DMS153 (cell line): ENCODE results near the gene B4GAT1.
"Not testable (repeated sequence)": the region's sequence is repeated elsewhere in the genome, so short reads cannot be mapped to it uniquely, and the experiment has no call there.

Experiments
- DNase-seq: peaks from one replicate; lab custom pipeline; 2025; lab: John Stamatoyannopoulos, UW

The B4GAT1 gene

GRCh38 chr11:66322732-66323427 is 24.5 kb downstream of the B4GAT1 start:
- DNase-seq = no peak

DNA sequence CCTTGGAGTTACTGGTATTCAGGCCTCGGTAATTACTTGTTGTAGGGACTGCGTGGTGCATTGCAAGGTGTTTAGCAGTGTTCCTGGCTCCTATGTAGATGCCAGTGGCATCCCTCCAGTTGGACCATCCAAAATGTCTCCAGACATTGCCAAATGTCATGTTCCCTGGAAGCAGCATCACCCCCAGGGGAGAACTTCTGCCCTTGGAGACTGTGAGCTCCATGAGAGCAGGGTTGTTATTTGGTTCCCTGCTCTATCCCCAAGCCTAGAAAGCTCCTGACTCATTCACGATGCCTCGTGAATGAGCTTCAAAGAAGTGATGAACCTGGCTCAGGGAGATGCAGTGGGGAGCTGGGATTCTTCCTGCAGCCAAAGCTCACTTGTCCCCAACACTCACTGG is 25.8 kb downstream of the B4GAT1 start:
- no peak for DNase-seq

GRCh38 chr11:66320748-66321147 is 26.7 kb downstream of the B4GAT1 start:
- not testable (repeated sequence) for DNase-seq

DNA sequence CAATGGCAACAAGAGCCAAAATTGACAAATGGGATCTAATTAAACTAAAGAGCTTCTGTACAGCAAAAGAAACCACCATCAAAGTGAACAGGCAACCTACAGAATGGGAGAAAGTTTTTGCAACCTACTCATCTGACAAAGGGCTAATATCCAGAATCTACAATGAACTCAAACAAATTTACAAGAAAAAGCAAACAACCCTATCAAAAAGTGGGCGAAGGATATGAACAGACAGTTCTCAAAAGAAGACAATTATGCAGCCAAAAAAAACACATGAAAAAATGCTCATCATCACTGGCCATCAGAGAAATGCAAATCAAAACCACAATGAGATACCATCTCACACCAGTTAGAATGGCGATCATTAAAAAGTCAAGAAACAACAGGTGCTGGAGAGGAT is 27.1 kb downstream of the B4GAT1 start:
- DNase-seq = not testable (repeated sequence)

DNA sequence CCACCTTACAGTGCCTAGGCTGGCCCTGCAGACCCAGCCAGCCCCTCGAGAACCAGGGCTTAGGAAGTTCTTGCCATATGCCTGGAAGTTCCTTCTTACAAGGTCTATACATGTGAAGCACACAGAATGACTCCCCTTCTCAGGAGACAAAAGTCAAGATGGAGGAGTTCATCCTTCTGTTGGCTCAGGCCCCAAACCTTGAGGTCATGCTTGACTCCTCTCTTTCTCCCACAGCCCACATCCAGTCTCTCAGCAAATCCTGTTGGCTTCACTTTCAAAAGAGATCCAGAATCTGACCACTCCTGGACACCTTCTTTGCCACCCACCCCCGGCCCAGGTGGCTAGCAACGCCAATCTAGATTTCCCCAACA is 28.8 kb downstream of the B4GAT1 start:
- DNase-seq = no peak

- DNase-seq = no peak
Measured at GRCh38 chr11:66317723-66318599, 29.5 kb downstream of the B4GAT1 start.

DNA sequence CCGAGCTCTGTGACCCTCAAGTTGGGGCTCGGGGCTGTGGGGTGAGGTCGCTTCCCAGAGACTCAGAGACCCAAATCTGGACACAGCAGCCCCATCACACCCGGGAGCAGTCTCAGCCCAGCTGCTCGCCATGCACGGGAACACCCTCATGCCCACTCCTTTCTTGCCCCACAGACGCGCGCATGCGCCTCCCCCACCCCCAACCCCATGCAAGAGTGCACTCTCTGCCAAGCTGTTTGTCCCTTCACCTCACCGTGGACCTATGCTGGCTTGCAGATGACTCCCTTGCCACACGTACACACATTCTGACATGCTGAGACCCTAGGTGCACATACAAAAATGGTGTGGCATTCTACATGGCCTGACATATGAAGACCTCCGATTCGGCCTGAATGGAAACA is 30.1 kb downstream of the B4GAT1 start:
- no peak for DNase-seq

GRCh38 chr11:66316849-66317251 is 30.6 kb downstream of the B4GAT1 start, which contains the start of gene CD248:
TSS of gene CD248 (minus strand) at chr11:66317044. CDS start at chr11:66317027, 17 bp downstream.
- DNase-seq = no peak

- no peak for DNase-seq
Measured at GRCh38 chr11:66315921-66316811, 31.3 kb downstream of the B4GAT1 start.

GRCh38 chr11:66315498-66315885 is 31.9 kb downstream of the B4GAT1 start:
- DNase-seq = no peak

DNA sequence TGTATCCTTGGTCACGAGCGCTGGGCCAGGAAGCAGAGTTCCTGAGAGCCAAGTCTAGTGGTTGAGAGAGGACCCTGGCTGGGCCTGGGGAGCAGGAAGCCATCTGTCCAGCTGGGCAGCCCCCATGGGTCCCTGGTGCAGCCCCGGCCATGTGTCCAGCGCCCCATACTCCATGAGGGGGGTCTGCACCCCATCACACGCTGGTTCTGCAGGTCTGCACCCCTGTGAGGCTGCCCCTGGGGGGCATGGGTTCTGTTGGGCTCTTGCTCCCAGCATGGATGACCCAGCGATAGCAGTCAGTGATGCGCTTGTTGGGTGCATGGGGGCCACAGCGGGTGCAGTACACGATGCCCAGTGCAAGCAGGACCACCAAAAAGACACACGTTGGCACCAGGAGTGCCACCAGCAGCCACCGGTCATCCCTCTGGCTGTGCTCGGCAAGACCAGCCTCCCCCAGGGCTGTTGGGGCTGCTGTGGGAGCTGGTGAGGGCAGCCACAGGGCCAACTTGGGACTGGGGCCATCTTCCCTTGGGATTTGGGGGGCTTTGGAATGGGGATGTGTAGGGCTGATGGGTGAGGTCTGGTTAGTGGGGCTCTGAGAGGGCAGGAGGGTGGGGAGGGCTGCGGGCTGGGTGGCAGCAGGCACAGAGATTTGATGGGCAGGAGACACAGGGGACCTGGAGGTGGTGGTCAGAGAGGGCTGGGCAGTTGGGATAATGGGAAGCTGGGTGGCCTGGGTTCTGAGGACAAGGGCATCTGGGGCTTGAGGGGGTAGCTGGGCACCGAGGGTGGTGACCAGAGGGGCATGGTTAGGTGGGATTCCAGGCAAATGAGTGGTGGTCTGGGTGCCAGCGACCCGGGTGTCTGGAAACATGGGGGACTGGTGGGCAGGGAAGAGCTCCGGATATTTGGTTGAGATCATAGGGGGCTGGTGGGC is 32.6 kb downstream of the B4GAT1 start:
- DNase-seq = no peak

GRCh38 chr11:66314186-66314501 is 33.3 kb downstream of the B4GAT1 start:
- no peak for DNase-seq

DNA sequence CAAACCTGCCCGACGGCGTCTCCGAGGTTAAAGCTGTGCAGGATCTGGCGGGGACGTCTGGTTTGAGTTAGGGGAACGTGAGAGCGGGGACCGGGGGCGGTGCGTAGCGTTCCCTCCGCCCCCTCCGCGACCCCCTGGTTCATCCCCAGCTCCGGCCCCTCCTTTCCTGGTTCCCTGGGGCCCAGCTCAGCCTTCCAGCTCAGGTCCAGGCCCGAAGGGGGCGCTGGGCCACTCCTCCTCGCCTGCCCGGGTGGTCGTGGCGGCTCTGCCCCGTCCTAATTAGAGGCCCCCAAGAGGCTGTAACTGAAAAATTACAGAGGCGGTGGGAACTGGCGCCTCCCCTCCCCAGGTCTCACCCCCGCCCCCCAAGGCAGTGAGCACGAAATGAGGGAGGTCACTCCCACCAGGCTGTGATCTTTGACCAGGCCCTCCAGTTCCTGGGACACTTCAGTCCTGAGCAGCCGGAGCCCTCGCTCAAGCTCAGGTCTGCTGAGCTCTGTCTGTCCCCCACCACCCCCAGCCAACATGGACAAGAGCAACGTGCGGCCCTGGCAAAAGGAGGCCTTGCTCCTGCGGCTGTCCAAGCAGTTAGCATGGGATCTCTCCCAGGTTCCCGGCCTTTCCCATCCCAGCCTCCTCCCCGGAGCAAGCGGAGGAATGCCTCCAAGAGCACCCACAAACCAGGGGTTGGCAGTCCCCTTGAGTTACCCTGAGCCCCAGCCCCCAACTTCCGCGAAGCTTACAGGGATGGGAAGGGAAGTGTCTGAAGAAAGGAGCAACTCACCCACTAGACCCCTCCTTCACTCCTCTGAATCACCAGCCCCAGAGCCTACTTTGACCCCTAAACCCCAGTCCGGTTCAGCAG is 33.9 kb downstream of the B4GAT1 start:
- DNase-seq = no peak

DNA sequence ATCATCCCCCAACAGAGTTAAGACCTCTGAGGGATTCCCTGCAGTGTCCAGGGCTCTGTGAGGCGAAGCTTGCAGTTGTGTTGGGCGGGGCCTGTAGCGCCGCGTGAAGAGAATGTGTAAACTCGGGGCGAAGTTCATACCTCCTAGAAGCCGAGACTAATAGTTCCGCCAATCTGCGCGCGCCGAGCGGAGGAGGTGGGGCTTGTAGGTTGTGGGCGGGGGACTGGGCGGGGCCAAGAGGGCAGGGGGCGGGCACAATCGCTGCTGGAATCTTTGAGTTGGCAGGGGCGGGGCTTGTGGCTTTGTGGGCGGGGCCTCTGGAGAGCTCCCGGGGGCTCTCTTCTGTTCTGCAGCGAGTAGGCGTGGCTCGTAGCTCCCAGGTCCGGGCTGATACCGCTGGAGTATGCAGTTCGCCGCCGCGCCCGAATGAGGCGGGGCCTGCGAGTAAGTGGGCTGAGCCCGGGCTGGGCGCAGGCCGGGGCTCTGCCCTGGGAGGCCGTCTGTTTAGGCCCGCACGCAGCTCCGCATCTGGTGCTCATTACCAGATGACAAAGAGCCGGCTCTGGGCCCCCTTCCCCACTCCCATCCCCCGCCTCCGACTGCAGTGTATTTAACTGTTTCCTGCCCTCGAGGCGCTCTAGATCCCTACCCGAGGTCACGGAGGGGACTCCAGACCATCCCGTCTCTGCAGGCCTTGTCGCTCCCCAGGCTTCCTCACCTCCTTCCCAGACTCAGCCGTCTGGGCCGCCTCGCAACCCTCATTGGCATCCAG is 34.7 kb downstream of the B4GAT1 start:
- DNase-seq = peak; percentile 94

- peak; percentile 93 for DNase-seq
Measured at GRCh38 chr11:66311965-66312548, 35.4 kb downstream of the B4GAT1 start.

DNA sequence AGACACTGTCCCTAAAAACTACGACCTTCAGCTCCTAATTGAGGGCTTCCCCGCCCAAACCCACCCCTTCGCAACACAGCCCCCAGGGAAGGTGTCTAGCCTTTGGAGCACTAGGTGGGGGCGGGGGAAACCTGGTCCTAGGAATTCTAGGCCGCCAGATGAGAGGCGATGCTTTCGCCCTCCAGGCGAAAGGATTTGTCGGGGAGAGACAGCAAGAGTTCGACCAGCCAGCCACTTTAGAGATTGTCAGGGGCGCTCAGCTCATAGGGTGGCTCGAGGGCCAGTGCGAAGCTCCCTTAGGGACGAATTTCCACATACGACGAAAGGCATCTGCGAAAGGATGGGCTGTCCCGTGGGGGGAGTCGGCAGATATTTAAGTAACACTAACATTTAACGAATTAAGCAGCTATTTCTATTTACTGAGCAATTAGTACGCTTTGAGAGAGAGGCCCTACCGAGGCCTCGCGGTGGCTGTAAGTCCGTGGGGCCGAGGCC is 35.9 kb downstream of the B4GAT1 start:
- DNase-seq = no peak

GRCh38 chr11:66310803-66311440 is 36.5 kb downstream of the B4GAT1 start:
- not testable (repeated sequence) for DNase-seq

DNA sequence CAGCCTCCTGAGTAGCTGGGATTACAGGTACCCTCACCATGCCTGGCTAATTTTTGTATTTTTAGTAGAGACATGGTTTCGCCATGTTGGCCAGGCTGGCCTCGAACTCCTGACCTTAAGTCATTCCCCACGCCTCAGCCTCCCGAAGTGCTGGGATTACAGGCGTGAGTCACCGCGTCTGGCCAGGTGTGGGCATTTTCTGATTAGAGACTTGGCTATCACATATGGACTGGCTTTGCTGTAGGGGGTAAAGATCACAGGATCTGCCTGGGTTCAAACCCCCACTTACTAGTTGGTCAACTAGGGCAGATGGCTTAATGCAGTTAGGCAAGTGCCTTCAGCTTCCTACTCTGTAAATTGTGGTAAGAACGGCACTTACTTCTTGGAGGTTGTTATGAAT is 37.1 kb downstream of the B4GAT1 start:
- DNase-seq = no peak
